ENCODE measurements around the gene DZIP1.
A peak's percentile ranks its signal among the peaks of the same experiment; 100 is the strongest.
"Not testable (repeated sequence)": the region's sequence is repeated elsewhere in the genome, so short reads cannot be mapped to it uniquely, and the experiment has no call there.

The DZIP1 gene, protein sequence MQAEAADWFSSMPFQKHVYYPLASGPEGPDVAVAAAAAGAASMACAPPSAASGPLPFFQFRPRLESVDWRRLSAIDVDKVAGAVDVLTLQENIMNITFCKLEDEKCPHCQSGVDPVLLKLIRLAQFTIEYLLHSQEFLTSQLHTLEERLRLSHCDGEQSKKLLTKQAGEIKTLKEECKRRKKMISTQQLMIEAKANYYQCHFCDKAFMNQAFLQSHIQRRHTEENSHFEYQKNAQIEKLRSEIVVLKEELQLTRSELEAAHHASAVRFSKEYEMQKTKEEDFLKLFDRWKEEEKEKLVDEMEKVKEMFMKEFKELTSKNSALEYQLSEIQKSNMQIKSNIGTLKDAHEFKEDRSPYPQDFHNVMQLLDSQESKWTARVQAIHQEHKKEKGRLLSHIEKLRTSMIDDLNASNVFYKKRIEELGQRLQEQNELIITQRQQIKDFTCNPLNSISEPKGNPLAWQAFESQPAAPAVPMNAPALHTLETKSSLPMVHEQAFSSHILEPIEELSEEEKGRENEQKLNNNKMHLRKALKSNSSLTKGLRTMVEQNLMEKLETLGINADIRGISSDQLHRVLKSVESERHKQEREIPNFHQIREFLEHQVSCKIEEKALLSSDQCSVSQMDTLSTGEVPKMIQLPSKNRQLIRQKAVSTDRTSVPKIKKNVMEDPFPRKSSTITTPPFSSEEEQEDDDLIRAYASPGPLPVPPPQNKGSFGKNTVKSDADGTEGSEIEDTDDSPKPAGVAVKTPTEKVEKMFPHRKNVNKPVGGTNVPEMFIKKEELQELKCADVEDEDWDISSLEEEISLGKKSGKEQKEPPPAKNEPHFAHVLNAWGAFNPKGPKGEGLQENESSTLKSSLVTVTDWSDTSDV

DNA sequence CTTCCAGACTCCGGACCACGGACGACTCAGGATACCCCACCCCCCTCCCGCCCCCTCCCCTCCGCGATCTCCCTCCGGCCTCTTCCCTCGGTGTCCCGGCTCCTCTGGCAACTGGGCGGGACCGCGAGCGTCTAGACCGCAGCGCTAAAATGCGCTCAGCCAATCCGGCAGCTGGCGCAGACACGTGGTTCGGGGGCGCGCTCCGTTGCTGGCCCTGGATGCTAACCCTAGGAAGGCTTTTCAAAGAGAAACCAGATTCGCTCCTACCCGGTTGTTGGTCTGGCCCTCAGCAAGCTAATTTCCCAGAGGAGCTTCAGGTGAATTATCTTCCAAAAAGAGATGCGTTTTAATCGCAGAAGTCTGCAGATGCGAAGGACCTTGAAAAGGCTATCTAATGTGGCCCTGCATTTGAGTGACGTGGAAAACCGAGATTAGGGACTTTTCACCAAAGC lies at the start of gene DZIP1:
TSS of gene DZIP1 (minus strand) at position 106 of the 452 bp plus-strand sequence. CDS start 2,677 bp downstream, outside the sequence.
- H3K4me3 ChIP-seq (ENCODE audit: low read depth in 1 of 2, low read length in 2 of 2) = peak within 1 kb of the TSS; percentile 76 to 88
- H3K9me3 ChIP-seq (ENCODE audit: low read length) = no peaks in the 10 kb centered on the region
- no peaks in the 10 kb centered on the region for H3K27me3 ChIP-seq (ENCODE audit: control insufficient read depth in 1 of 2, insufficient read depth in 2 of 2, low read length in 2 of 2)
- H3K27ac ChIP-seq (ENCODE audit: low read depth, low read length) = peak within 1 kb of the TSS; percentile 79
- H3K4me1 ChIP-seq (ENCODE audit: insufficient read depth, low read length) = peaks cover 23% of the 10 kb centered on the region
- peak within 1 kb of the TSS; percentile 68 for H3K9ac ChIP-seq (ENCODE audit: low read length)
- no peaks in the 10 kb centered on the region for H3K36me3 ChIP-seq (ENCODE audit: insufficient read depth, low read length)

DNA sequence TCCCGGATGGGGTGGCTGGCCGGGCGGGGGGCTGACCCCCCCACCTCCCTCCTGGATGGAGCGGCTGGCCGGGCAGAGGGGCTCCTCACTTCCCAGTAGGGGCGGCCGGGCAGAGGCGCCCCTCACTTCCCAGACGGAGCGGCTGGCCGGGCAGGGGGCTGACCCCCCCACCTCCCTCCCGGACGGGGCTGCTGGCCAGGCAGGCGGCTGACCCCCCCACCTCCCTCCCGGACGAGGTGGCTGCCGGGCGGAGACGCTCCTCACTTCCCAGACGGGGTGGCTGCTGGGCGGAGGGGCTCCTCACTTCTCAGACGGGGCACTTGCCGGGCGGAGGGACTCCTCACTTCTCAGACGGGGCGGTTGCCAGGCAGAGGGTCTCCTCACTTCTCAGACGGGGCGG lies 46.5 kb upstream of the DZIP1 start:
- H3K27ac ChIP-seq (ENCODE audit: low read depth, low read length); H3K4me3 ChIP-seq (ENCODE audit: low read depth in 1 of 2, low read length in 2 of 2); H3K27me3 ChIP-seq (ENCODE audit: control insufficient read depth in 1 of 2, insufficient read depth in 2 of 2, low read length in 2 of 2); H3K9ac ChIP-seq (ENCODE audit: low read length); H3K9me3 ChIP-seq (ENCODE audit: low read length); H3K4me1 ChIP-seq (ENCODE audit: insufficient read depth, low read length); H3K36me3 ChIP-seq (ENCODE audit: insufficient read depth, low read length): not testable (repeated sequence)

DNA sequence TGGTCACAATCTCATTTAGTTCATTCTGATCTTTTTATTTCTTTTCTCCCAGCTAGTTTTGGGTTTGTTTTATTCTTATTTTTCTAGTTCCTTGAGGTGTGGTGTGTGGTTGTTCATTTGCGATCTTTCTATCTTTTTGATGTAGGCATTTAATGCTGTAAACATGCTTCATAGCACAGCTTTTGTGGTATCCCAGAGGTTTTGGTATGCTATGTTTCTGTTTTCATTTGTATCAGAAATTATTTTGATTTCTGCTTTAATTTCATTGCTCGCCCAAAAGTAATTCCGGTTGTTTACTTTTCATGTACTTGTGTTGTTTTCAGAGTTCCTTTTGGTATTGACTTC lies 45.0 kb upstream of the DZIP1 start:
- H3K4me1 ChIP-seq (ENCODE audit: insufficient read depth, low read length) = no peaks in the 10 kb centered on the region
- H3K9me3 ChIP-seq (ENCODE audit: low read length) = no peaks in the 10 kb centered on the region
- no peak overlapping the region for H3K9ac ChIP-seq (ENCODE audit: low read length)
- no peaks in the 10 kb centered on the region for H3K27me3 ChIP-seq (ENCODE audit: control insufficient read depth in 1 of 2, insufficient read depth in 2 of 2, low read length in 2 of 2)
- H3K27ac ChIP-seq (ENCODE audit: low read depth, low read length) = no peak overlapping the region
- no peak overlapping the region for H3K4me3 ChIP-seq (ENCODE audit: low read depth in 1 of 2, low read length in 2 of 2)
- no peaks in the 10 kb centered on the region for H3K36me3 ChIP-seq (ENCODE audit: insufficient read depth, low read length)

DNA sequence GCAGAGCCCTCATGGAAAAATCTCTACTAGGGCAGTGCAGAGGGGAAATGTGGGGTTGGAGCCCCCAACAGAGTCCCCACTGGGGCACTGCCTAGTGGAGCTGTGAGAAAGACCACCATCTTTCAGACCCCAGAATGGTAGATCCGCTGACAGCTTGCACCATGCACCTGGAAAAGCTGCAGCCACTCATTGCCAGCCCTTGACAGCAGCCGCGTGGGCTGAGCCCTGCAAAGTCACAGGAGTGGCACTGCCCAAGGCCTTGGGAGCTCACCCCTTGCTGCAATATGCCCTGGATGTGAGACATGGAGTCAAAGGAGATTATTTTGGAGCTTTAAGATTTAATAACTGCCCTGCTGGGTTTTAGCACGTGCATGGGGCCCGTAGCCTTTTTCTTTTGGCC lies 40.5 kb upstream of the DZIP1 start:
- not testable (repeated sequence) for H3K27me3 ChIP-seq (ENCODE audit: control insufficient read depth in 1 of 2, insufficient read depth in 2 of 2, low read length in 2 of 2); H3K27ac ChIP-seq (ENCODE audit: low read depth, low read length); H3K4me3 ChIP-seq (ENCODE audit: low read depth in 1 of 2, low read length in 2 of 2); H3K36me3 ChIP-seq (ENCODE audit: insufficient read depth, low read length); H3K9ac ChIP-seq (ENCODE audit: low read length); H3K4me1 ChIP-seq (ENCODE audit: insufficient read depth, low read length); H3K9me3 ChIP-seq (ENCODE audit: low read length)

DNA sequence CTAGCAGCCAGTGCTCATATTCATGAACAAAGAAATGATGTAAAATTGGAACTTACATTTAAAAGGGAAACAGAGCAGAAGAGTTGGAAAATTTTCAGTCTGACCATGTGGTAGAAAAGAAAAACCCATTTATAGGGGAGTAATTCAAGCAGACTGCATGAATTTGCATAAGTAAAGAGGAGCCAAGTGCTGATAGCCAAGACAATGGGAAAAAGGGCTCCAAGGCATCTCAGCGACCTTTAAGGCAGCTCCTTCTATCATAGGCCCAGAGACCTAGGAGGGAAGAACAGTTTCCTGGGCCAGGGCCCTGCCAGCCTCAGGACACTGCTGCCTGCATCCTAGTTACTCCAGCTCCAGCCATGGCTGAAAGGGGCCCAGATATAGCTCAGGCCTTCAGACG lies 39.9 kb upstream of the DZIP1 start:
- H3K36me3 ChIP-seq (ENCODE audit: insufficient read depth, low read length) = no peaks in the 10 kb centered on the region
- H3K9ac ChIP-seq (ENCODE audit: low read length) = no peak overlapping the region
- H3K27ac ChIP-seq (ENCODE audit: low read depth, low read length) = no peak overlapping the region
- no peaks in the 10 kb centered on the region for H3K27me3 ChIP-seq (ENCODE audit: control insufficient read depth in 1 of 2, insufficient read depth in 2 of 2, low read length in 2 of 2)
- peaks cover 12% of the 10 kb centered on the region for H3K4me1 ChIP-seq (ENCODE audit: insufficient read depth, low read length)
- H3K9me3 ChIP-seq (ENCODE audit: low read length) = no peaks in the 10 kb centered on the region
- H3K4me3 ChIP-seq (ENCODE audit: low read depth in 1 of 2, low read length in 2 of 2) = no peak overlapping the region

DNA sequence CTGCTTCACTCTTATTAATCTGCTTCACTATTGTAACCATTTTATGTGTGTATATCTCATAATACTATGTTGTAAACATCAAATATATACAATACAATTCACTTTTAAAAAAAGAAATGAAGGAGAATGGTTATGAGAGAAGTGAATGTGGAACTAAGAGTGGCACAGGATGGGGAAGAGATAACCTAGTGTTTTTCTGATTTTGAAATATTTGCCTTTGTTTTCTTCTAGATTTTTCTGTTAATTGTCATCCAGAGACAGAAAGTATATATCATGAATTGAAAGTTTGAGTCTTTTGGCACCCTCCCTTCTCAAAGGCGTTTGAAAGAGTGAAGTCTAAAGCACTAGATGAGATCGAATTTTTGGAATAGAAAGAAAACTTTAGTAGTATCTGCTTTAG lies 35.2 kb upstream of the DZIP1 start:
- no peaks in the 10 kb centered on the region for H3K9me3 ChIP-seq (ENCODE audit: low read length)
- no peak overlapping the region for H3K4me3 ChIP-seq (ENCODE audit: low read depth in 1 of 2, low read length in 2 of 2)
- H3K27me3 ChIP-seq (ENCODE audit: control insufficient read depth in 1 of 2, insufficient read depth in 2 of 2, low read length in 2 of 2) = no peaks in the 10 kb centered on the region
- H3K27ac ChIP-seq (ENCODE audit: low read depth, low read length) = no peak overlapping the region
- H3K4me1 ChIP-seq (ENCODE audit: insufficient read depth, low read length) = peaks cover 22% of the 10 kb centered on the region
- no peaks in the 10 kb centered on the region for H3K36me3 ChIP-seq (ENCODE audit: insufficient read depth, low read length)
- H3K9ac ChIP-seq (ENCODE audit: low read length) = no peak overlapping the region

DNA sequence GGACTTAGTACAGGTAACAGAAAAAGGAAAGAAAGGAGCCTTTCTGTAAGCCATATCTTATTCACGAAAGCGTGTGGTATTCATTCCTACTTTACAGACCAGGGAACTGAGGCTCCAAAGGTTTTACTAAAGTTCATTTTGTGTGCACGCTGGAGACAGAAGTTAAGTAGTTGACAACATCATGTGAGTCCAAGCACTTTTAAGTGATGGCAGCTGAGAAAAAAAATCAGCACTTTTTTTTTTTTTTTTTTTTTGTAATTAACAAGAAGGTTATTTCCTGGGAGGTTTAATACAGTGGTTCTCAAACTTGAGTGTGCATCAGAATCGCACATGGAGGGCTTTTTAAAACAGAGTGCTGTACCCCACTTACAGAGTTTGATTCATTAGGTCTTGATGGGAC lies 34.5 kb upstream of the DZIP1 start:
- peak overlapping the region in 1 of 2 donors; percentile 91 for H3K4me3 ChIP-seq (ENCODE audit: low read depth in 1 of 2, low read length in 2 of 2)
- no peak overlapping the region for H3K27ac ChIP-seq (ENCODE audit: low read depth, low read length)

DNA sequence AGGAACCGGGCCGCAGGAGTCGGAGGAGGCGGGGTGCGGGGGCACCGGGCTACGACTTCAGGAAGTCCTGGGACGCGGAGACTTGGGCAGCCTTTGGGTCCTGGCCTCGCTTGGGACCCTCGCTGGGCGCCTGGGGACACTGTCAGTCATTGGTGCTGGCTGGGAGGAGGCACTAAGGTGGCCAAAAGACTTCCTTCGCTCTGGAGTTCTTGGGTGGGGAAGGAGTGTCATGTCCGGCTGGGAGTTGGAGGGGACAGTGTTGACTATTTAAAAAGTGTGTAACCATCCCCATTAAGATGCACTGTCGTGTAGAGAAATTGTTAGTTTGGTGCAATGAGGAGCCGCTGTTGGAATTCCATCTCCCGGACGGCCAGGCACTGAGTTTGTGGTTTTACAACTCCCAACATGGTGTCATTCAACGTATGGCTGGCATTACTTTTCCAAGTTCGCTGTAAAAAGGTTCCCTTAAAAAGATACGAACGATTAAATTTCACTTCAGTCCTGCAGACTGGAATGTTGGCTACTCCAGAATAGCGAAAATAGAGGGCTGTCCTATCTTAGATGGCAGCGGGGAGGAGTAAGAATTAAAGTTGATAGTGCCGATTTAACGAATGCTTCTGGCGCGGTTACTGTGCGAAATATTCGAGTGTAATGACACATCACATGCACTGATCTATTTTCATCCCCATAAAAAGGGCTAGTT lies 33.2 kb upstream of the DZIP1 start:
- H3K4me1 ChIP-seq (ENCODE audit: insufficient read depth, low read length) = peaks cover 27% of the 10 kb centered on the region

More for the DNA sequence above, 34.5 kb upstream of the DZIP1 start:
- Histone ChIP-seq H3K36me3 (ENCODE audit: insufficient read depth, low read length) (no peaks in the 10 kb centered on the region), H3K9me3 (ENCODE audit: low read length) (no peaks in the 10 kb centered on the region), H3K9ac (ENCODE audit: low read length) (no peak overlapping the region), H3K27me3 (ENCODE audit: control insufficient read depth in 1 of 2, insufficient read depth in 2 of 2, low read length in 2 of 2) (no peaks in the 10 kb centered on the region), H3K4me1 (ENCODE audit: insufficient read depth, low read length) (peaks cover 27% of the 10 kb centered on the region)

DNA sequence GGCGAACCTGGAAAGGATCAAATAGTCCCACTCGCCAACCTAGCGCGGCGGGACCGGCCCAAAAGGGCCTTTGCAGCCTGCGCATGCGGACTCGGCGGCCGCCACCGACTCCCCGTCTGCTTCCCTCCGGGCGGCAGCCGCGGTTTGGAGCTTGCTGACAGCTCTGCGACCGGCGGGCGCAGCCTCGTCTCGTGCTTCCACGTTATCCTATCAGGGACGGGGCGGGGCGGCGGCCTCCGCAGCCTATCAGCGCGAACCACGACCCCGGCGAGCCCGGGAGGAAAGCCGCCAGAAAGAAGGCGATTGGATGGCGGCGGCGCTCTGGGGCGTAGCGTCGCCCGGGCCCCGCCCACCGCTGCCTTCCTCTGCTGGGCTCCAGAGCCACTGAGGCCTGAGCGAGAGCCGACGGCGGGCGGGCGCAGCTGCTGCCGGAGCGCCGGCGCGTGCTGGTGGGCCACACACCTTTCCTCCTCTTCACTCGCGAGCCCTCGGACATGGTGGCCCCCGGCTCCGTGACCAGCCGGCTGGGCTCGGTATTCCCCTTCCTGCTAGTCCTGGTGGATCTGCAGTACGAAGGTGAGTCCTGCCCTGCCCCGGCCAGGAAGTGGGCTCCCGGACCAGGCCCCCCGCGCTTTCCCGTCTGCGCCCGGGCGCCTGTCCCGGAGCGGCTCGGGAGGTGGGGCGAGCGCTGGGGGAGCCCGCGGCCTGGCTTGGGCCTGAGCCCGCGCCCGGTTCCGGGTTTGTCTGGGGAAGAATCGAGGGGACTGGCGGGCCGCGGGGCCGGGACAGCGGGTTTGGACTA lies 32.5 kb upstream of the DZIP1 start, which contains the start of gene DNAJC3:
TSS of gene DNAJC3 (plus strand) at position 378 of the 802 bp plus-strand sequence. CDS start at position 495, 117 bp downstream.
- peaks cover 22% of the 10 kb centered on the region for H3K4me1 ChIP-seq (ENCODE audit: insufficient read depth, low read length)
- no peaks in the 10 kb centered on the region for H3K36me3 ChIP-seq (ENCODE audit: insufficient read depth, low read length)
- no peaks in the 10 kb centered on the region for H3K9me3 ChIP-seq (ENCODE audit: low read length)
- H3K9ac ChIP-seq (ENCODE audit: low read length) = peak within 1 kb of the TSS; percentile 93
- H3K27me3 ChIP-seq (ENCODE audit: control insufficient read depth in 1 of 2, insufficient read depth in 2 of 2, low read length in 2 of 2) = no peaks in the 10 kb centered on the region
- peak within 1 kb of the TSS; percentile 91 for H3K27ac ChIP-seq (ENCODE audit: low read depth, low read length)
- peak within 1 kb of the TSS; percentile 84 to 94 for H3K4me3 ChIP-seq (ENCODE audit: low read depth in 1 of 2, low read length in 2 of 2)

More for the DNA sequence above, 33.2 kb upstream of the DZIP1 start:
- H3K4me3 ChIP-seq (ENCODE audit: low read depth in 1 of 2, low read length in 2 of 2) = peak overlapping the region; percentile 84 to 91
- H3K36me3 ChIP-seq (ENCODE audit: insufficient read depth, low read length) = no peaks in the 10 kb centered on the region
- H3K9me3 ChIP-seq (ENCODE audit: low read length) = no peaks in the 10 kb centered on the region
- no peaks in the 10 kb centered on the region for H3K27me3 ChIP-seq (ENCODE audit: control insufficient read depth in 1 of 2, insufficient read depth in 2 of 2, low read length in 2 of 2)
- peak overlapping the region; percentile 81 for H3K9ac ChIP-seq (ENCODE audit: low read length)
- H3K27ac ChIP-seq (ENCODE audit: low read depth, low read length) = peak overlapping the region; percentile 85

DNA sequence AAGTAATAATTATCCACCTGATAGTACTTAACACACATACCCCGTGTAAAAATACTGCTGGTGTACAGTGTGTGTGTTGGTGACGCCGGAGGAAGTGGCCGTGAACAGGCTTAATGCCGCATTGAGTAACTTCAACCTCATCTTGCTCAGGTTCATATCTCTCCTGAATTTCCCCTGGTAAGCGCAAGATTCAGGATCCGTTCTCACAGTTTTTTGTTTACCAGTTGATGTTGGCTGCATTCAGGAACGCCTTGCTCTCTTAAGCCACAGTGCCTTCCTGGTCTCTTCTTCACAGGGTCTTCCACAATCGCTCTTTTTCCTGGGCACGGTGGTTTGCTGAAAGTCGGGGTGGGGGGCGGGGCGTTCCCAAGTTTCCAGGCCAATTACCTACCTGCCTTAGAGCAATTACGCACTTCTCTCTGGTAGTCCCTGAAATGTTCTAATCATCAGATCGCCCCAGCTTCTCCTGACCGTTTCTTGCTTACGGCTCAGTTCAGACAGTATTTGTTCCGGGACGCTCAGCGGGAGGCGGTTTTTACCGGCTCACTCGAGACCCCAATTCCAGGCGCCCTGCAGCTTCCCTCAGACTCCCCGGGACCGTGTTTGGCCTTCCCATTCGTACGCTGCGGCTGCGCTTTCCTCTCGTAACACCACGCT lies 31.7 kb upstream of the DZIP1 start:
- peak overlapping the region; percentile 91 for H3K27ac ChIP-seq (ENCODE audit: low read depth, low read length)
- H3K36me3 ChIP-seq (ENCODE audit: insufficient read depth, low read length) = no peaks in the 10 kb centered on the region
- peak overlapping the region; percentile 93 for H3K9ac ChIP-seq (ENCODE audit: low read length)
- H3K4me1 ChIP-seq (ENCODE audit: insufficient read depth, low read length) = peaks cover 20% of the 10 kb centered on the region
- peak overlapping the region; percentile 45 to 94 for H3K4me3 ChIP-seq (ENCODE audit: low read depth in 1 of 2, low read length in 2 of 2)
- H3K9me3 ChIP-seq (ENCODE audit: low read length) = no peaks in the 10 kb centered on the region
- no peaks in the 10 kb centered on the region for H3K27me3 ChIP-seq (ENCODE audit: control insufficient read depth in 1 of 2, insufficient read depth in 2 of 2, low read length in 2 of 2)

Data from muscle layer of colon (tissue), 2 donors.